ENCODE data around the gene CYFIP2.

The CYFIP2 gene

GRCh38 chr5:157286761-157287211, 20.9 kb downstream of the CYFIP2 start:
- WGBS, 2 donors (ENCODE audit: extremely low coverage in 2 of 2, insufficient read length in 2 of 2, insufficient replicate concordance in 1 of 2), result no CpG with 5 or more reads among the region's 7 CpGs
- DNase-seq (ENCODE audit: low spot score), result no peak
- no peak overlapping the region for H3K4ac ChIP-seq (ENCODE audit: low read length)
- H2AK5ac ChIP-seq (ENCODE audit: low read depth, low read length), result no peak overlapping the region
- H2BK5ac ChIP-seq (ENCODE audit: low read length), result no peak overlapping the region
- no peak overlapping the region for H2BK12ac ChIP-seq (ENCODE audit: low read length)
- no peak overlapping the region for H3K14ac ChIP-seq (ENCODE audit: low read length)
- H3K9ac ChIP-seq (ENCODE audit: low read depth, low read length, poor library complexity), result no peak overlapping the region
- no peak overlapping the region for H2BK120ac ChIP-seq (ENCODE audit: low read depth, low read length)
- no peak overlapping the region for H3K4me2 ChIP-seq (ENCODE audit: insufficient read depth, low read length, poor library complexity, severe bottlenecking)
- H2BK15ac ChIP-seq (ENCODE audit: low read length), result no peak overlapping the region
- H4K91ac ChIP-seq (ENCODE audit: low read depth, low read length, poor library complexity), result no peak overlapping the region
- H3K4me1 ChIP-seq (ENCODE audit: control insufficient read depth in 2 of 2, insufficient read depth in 1 of 2, low read depth in 1 of 2, low read length in 2 of 2), result peaks cover 0 to 2% of the 10 kb centered on the region in 2 donors
- H3K27me3 ChIP-seq (ENCODE audit: control insufficient read depth in 3 of 3, insufficient read depth in 3 of 3, low read depth in 1 of 3, low read length in 3 of 3), result no peaks in the 10 kb centered on the region
- no peak overlapping the region for H3K23ac ChIP-seq (ENCODE audit: low read depth, low read length, poor library complexity)
- H3K9me3 ChIP-seq (replicated peaks in 1 of 2; ENCODE audit: control insufficient read depth in 2 of 2, insufficient read depth in 1 of 2, low read depth in 1 of 2, low read length in 2 of 2), result no peaks in the 10 kb centered on the region
- no peak overlapping the region for H3K27ac ChIP-seq (replicated peaks; ENCODE audit: low read length)
- H3K18ac ChIP-seq (ENCODE audit: low read length), result no peak overlapping the region
- H4K8ac ChIP-seq (ENCODE audit: low read depth, low read length), result no peak overlapping the region
- no peak overlapping the region for H3K4me3 ChIP-seq (ENCODE audit: low read length in 2 of 2)
- no peak overlapping the region for H2AFZ ChIP-seq (ENCODE audit: low read length)
- H3K79me1 ChIP-seq (ENCODE audit: low read depth, low read length), result no peaks in the 10 kb centered on the region
- H3K36me3 ChIP-seq (replicated peaks in 1 of 2; ENCODE audit: control insufficient read depth in 2 of 2, insufficient read depth in 2 of 2, low read length in 2 of 2), result peaks cover 20 to 70% of the 10 kb centered on the region in 2 donors

GRCh38 chr5:157288405-157289163, 22.7 kb downstream of the CYFIP2 start:
- Histone ChIP-seq H3K4me2 (ENCODE audit: insufficient read depth, low read length, poor library complexity, severe bottlenecking) (no peak overlapping the region), H4K8ac (ENCODE audit: low read depth, low read length) (no peak overlapping the region), H3K4me1 (ENCODE audit: control insufficient read depth in 2 of 2, insufficient read depth in 1 of 2, low read depth in 1 of 2, low read length in 2 of 2) (peaks cover 0 to 2% of the 10 kb centered on the region in 2 donors), H3K9ac (ENCODE audit: low read depth, low read length, poor library complexity) (no peak overlapping the region), H3K4me3 (ENCODE audit: low read length in 2 of 2) (no peak overlapping the region), H3K18ac (ENCODE audit: low read length) (no peak overlapping the region), H2BK5ac (ENCODE audit: low read length) (no peak overlapping the region), H3K27ac (replicated peaks; ENCODE audit: low read length) (no peak overlapping the region), H3K23ac (ENCODE audit: low read depth, low read length, poor library complexity) (no peak overlapping the region), H2BK12ac (ENCODE audit: low read length) (no peak overlapping the region), H3K27me3 (ENCODE audit: control insufficient read depth in 3 of 3, insufficient read depth in 3 of 3, low read depth in 1 of 3, low read length in 3 of 3) (no peaks in the 10 kb centered on the region), H2BK15ac (ENCODE audit: low read length) (no peak overlapping the region), H2AK5ac (ENCODE audit: low read depth, low read length) (no peak overlapping the region), H3K14ac (ENCODE audit: low read length) (no peak overlapping the region), H2BK120ac (ENCODE audit: low read depth, low read length) (no peak overlapping the region), H3K4ac (ENCODE audit: low read length) (no peak overlapping the region), H3K36me3 (replicated peaks in 1 of 2; ENCODE audit: control insufficient read depth in 2 of 2, insufficient read depth in 2 of 2, low read length in 2 of 2) (peaks cover 20 to 85% of the 10 kb centered on the region in 2 donors), H3K79me1 (ENCODE audit: low read depth, low read length) (no peaks in the 10 kb centered on the region), H2AFZ (ENCODE audit: low read length) (no peak overlapping the region), H4K91ac (ENCODE audit: low read depth, low read length, poor library complexity) (no peak overlapping the region), H3K9me3 (replicated peaks in 1 of 2; ENCODE audit: control insufficient read depth in 2 of 2, insufficient read depth in 1 of 2, low read depth in 1 of 2, low read length in 2 of 2) (no peaks in the 10 kb centered on the region)
- no CpG with 5 or more reads among the region's 4 CpGs for WGBS, 2 donors (ENCODE audit: extremely low coverage in 2 of 2, insufficient read length in 2 of 2, insufficient replicate concordance in 1 of 2)
- no peak for DNase-seq (ENCODE audit: low spot score)

GRCh38 chr5:157289164-157289819, 23.4 kb downstream of the CYFIP2 start:
- H2AFZ ChIP-seq (ENCODE audit: low read length), result no peak overlapping the region
- H2BK12ac ChIP-seq (ENCODE audit: low read length), result no peak overlapping the region
- H3K4me3 ChIP-seq (ENCODE audit: low read length in 2 of 2), result no peak overlapping the region
- H3K27ac ChIP-seq (replicated peaks; ENCODE audit: low read length), result no peak overlapping the region
- H3K9ac ChIP-seq (ENCODE audit: low read depth, low read length, poor library complexity), result no peak overlapping the region
- H3K14ac ChIP-seq (ENCODE audit: low read length), result no peak overlapping the region
- no CpG with 5 or more reads among the region's 9 CpGs for WGBS, 2 donors (ENCODE audit: extremely low coverage in 2 of 2, insufficient read length in 2 of 2, insufficient replicate concordance in 1 of 2)
- peaks cover 0 to 2% of the 10 kb centered on the region in 2 donors for H3K4me1 ChIP-seq (ENCODE audit: control insufficient read depth in 2 of 2, insufficient read depth in 1 of 2, low read depth in 1 of 2, low read length in 2 of 2)
- H2BK120ac ChIP-seq (ENCODE audit: low read depth, low read length), result no peak overlapping the region
- H3K4ac ChIP-seq (ENCODE audit: low read length), result no peak overlapping the region
- no peak overlapping the region for H4K8ac ChIP-seq (ENCODE audit: low read depth, low read length)
- H3K4me2 ChIP-seq (ENCODE audit: insufficient read depth, low read length, poor library complexity, severe bottlenecking), result no peak overlapping the region
- H2BK15ac ChIP-seq (ENCODE audit: low read length), result no peak overlapping the region
- H2BK5ac ChIP-seq (ENCODE audit: low read length), result no peak overlapping the region
- H3K27me3 ChIP-seq (ENCODE audit: control insufficient read depth in 3 of 3, insufficient read depth in 3 of 3, low read depth in 1 of 3, low read length in 3 of 3), result no peaks in the 10 kb centered on the region
- DNase-seq (ENCODE audit: low spot score), result no peak
- no peak overlapping the region for H4K91ac ChIP-seq (ENCODE audit: low read depth, low read length, poor library complexity)
- H3K9me3 ChIP-seq (replicated peaks in 1 of 2; ENCODE audit: control insufficient read depth in 2 of 2, insufficient read depth in 1 of 2, low read depth in 1 of 2, low read length in 2 of 2), result no peaks in the 10 kb centered on the region
- H3K36me3 ChIP-seq (replicated peaks in 1 of 2; ENCODE audit: control insufficient read depth in 2 of 2, insufficient read depth in 2 of 2, low read length in 2 of 2), result peaks cover 20 to 92% of the 10 kb centered on the region in 2 donors
- H2AK5ac ChIP-seq (ENCODE audit: low read depth, low read length), result no peak overlapping the region
- no peaks in the 10 kb centered on the region for H3K79me1 ChIP-seq (ENCODE audit: low read depth, low read length)
- no peak overlapping the region for H3K18ac ChIP-seq (ENCODE audit: low read length)
- H3K23ac ChIP-seq (ENCODE audit: low read depth, low read length, poor library complexity), result no peak overlapping the region

Measured in neuronal stem cell (in vitro differentiated cells).